ENCODE data around the gene GSX2.

Gene GSX2

GRCh38 chr4:54092405-54093323, 7.3 kb upstream of the GSX2 start:
- DNase-seq (ENCODE audit: insufficient read length, low spot score): no peak
- FAIRE-seq: no peak
- TF ChIP-seq, protein P1, sequence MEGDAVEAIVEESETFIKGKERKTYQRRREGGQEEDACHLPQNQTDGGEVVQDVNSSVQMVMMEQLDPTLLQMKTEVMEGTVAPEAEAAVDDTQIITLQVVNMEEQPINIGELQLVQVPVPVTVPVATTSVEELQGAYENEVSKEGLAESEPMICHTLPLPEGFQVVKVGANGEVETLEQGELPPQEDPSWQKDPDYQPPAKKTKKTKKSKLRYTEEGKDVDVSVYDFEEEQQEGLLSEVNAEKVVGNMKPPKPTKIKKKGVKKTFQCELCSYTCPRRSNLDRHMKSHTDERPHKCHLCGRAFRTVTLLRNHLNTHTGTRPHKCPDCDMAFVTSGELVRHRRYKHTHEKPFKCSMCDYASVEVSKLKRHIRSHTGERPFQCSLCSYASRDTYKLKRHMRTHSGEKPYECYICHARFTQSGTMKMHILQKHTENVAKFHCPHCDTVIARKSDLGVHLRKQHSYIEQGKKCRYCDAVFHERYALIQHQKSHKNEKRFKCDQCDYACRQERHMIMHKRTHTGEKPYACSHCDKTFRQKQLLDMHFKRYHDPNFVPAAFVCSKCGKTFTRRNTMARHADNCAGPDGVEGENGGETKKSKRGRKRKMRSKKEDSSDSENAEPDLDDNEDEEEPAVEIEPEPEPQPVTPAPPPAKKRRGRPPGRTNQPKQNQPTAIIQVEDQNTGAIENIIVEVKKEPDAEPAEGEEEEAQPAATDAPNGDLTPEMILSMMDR (IDR thresholded peaks at IDR 0.05; ENCODE audit: insufficient read depth, missing control alignments): no peak

DNA sequence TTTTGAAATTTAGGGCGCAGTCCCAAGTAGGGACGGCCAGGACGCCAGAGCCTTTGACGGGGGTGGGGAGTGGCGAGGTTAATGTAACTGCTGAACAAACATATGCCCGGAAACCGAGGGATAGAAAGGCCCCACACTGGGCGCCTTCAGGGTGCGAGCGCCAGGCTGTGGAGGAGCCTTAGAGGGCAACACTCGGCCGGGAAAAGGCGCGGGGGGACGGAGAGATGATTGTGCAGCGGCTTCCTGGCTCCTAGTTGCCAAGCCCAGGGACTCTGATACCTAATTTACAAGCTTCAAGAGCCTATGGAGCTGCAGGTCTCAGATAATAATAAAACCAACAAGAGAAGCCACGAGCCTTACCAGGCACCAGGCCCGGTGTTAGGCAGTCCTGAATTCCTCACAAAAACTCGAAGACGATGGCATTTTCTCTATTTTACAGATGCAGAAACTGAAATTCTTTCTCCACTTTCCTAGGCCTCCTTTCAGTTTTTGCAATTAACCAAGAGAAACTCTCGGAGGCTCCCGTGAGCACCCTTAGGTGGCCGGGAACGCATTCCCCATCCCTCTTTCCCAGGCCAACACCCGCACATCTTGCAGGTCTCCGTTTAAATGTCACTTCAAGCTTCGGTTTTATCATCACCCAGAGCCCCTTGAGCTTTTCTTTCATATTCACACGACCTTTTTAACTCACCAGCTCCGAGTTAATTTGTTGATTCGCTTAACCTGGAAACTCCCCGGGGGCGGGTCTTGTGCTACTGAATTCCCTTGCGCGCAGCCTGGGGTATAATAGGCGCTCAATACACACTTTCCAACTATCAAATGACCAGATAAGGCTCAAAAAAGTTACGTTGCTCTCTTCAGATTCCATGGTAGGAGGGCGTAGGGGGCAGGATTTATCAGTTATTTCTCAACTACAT, 6.4 kb upstream of the GSX2 start:
- TF ChIP-seq, protein P1 (IDR thresholded peaks at IDR 0.05; ENCODE audit: insufficient read depth, missing control alignments): no peak
- no peak for DNase-seq (ENCODE audit: insufficient read length, low spot score)
- FAIRE-seq: no peak

- FAIRE-seq (no peak), DNase-seq (ENCODE audit: insufficient read length, low spot score) (no peak)
- TF ChIP-seq, protein P1 (IDR thresholded peaks at IDR 0.05; ENCODE audit: insufficient read depth, missing control alignments): no peak
Measured at GRCh38 chr4:54094451-54094850, 5.5 kb upstream of the GSX2 start.

- TF ChIP-seq, protein P1 (IDR thresholded peaks at IDR 0.05; ENCODE audit: insufficient read depth, missing control alignments): no peak
- no peak for DNase-seq (ENCODE audit: insufficient read length, low spot score)
- FAIRE-seq: no peak
Measured at GRCh38 chr4:54095110-54095825, 4.7 kb upstream of the GSX2 start.

- TF ChIP-seq, protein P1 (IDR thresholded peaks at IDR 0.05; ENCODE audit: insufficient read depth, missing control alignments): no peak
- no peak for FAIRE-seq
Measured at GRCh38 chr4:54096295-54096962, 3.5 kb upstream of the GSX2 start.

DNA sequence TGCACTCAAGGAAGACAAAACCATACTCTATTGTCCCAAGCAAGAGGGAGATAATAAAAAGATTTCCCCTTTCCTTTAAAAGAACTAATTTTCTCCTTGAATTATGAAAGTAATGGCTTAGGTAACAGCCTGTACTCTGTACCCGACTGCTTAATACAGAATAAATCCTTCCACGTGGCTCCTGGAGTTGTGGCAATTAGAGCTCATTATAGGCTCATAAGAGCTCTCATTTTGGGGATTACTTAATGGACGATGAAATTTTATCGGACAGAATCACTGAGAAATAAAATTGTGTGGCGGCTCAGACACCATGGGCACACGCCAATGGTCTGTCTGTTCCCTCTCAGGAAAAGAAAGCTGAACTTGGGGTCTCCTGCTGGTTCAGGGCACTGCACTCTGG, 2.8 kb upstream of the GSX2 start:
- DNase-seq (ENCODE audit: insufficient read length, low spot score): no peak
- TF ChIP-seq, protein P1 (IDR thresholded peaks at IDR 0.05; ENCODE audit: insufficient read depth, missing control alignments): no peak
- no peak for FAIRE-seq

More at GRCh38 chr4:54096295-54096962, 3.5 kb upstream of the GSX2 start:
- DNase-seq (ENCODE audit: insufficient read length, low spot score): no peak

Measured in D721Med (cell line).